Measurements from ENCODE around the gene PPP1R27.
"Not testable (repeated sequence)": the region's sequence is repeated elsewhere in the genome, so short reads cannot be mapped to it uniquely, and the experiment has no call there.

PPP1R27 gene

DNA sequence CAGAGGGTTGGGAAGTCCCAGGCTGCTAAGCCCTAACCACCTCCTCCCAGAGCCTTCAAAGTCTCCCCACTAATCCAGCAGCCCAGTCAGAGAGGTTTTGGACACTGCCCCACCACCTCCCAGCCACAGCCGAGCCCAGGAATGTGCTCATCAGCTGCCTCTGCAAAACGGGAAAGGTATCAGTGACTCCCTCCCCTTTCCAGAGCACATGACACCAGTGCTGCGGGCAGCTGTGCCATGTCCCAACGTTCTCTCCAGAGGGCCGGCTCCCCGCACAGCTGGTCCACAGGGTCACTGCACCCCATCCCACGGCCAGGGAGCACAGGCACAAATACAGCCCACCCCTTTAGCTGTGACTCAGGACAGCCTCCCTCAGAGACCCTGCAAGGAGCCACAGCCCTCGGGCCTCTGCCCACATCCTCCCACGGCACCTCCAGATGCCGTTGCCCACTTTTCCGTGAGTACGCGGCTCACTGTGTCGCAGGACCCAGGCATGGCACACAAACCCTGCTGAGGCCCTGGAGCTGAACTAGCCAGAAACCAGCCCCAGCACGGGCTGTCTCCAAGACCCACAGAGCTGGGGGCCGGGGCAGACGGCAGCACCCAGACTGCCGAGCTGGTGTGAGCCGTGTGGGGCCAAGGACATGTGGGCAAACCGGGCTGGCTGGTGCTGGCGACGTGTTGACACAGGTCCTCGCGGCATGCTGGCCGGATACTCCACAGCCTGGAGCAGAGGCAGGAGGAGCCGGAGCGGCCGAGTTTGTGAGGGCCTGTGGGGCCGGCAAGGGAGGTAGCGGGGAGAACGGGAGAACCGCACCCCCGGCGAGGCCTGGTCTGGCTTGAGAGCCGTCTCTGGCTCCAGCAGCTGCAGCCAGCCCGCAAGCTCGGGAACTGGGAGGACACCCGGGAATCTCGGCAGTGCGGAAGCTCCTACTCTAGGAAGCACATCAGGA is 6.3 kb upstream of the PPP1R27 start:
- DNase-seq = no peak

DNA sequence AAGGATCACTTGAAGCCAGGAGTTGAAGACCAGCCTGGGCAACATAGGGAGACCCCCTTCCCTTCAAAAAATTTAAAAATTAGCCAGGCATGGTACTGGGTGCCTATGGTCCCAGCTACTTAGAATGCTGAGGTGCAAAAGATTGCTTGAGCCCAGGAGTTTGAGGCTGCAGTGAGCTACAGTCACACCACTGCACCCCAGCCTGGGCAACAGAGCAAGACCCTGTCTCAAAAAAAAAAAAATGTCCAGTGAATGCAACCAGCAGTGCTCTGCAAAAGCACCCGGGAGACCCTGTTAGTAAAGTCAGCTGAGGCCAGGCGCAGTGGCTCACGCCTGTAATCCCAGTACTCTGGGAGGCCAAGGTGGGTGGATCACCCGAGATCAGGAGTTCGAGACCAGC is 5.2 kb upstream of the PPP1R27 start:
- not testable (repeated sequence) for DNase-seq

DNA sequence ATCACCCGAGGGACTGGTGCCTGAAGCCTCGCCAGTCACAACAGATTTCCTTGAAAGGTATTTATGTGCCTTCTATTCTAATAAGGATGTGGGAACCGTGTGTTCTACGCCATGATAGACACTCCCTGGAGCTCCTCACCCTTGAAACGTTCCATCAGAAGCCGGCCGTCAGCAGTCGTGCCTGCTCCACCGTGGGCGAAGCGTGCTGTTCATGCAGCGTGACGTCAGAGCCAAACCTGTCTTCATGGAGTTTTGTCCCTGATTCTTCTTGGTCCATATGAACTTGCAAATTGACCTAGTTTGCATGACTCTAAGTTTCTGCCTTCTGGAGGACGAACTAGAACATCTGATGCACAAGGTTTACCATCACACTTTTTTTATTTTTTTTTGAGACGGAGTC is 4.5 kb upstream of the PPP1R27 start:
- DNase-seq = no peak

DNA sequence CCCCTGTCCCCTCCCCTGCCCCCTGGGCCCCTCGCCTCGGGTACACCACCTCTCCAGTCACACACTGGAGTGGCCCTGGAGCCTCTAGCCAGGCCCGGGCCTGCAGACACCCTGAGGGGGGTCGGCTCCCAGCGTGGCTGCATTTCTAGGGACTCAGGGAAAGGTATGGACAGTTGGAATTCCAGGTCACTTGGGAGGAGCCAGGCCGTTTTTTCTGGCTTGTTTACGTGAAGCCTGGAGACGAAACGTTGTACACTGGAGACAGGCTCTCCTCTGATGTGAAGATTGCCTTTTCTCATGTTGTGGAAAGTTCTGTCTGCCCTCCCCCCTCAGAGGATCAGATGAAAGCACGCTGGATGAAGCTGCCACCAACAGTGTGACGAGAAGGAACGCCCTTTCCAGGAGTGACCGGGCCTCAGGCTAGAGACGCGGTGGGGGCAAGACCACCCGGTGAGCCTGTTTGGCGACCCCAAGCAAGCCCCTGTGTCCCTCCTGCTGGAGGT is 4.0 kb upstream of the PPP1R27 start:
- DNase-seq = no peak

DNA sequence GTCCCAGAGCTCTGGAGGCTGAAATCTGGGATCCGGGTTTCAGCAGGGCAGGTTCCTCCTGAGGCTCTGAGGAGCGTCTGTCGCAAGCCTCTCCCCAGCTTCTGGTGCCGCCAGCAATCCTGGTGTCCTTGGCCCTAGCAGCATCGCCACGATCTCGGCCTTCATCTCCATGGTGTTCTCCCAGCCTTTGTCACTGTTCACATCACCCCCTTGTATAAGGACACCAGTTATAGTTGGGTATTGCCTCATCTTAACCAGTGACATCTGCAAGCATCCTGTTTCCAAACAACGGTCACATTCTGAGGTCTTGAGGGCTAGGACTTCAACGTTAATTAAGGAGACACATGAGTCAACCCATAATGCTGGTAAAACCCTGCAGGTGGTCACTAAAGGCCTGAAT is 2.8 kb upstream of the PPP1R27 start:
- DNase-seq = no peak

DNA sequence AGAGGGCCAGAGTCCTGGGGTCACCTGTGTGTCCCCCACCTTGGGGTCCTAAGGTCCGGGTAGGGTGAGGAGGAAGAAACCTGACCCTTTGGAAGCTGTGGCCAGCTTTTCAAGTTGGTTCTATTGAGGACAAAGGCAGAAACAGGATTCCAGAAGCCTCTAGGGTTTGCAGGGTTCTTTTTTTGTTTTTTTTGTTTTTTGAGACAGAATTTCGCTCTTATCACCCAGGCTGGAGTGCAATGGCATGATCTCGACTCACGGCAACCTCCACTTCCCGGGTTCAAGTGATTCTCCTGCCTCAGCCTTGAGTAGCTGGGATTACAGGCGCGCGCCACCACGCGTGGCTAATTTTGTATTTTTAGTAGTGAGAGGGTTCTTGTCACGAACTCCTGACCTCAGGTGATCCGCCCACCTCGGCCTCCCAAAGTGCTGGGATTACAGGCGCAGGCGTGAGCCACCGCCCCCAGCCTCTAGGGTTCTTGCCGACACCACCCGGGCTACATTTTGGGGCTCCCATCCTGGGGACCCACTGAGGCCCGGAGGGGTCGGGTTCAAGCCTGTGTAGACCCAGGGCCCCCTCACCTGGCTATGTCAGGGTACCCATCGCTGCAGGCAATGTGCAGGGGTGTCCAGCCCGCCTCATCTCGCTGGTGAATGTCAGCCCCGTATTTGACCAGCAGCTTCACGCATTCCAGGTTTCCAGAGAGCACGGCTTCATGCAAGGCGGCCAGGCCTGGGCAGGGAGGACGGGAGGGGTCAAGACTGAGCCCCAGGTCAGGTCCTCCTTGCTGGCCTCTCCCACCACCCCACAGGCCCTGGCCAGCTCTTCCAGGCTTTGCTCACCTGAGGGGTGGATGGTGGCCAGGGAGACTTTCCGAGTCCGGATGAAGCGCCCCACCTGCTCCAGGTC is 674 bp downstream of the PPP1R27 start:
- no peak for DNase-seq

DNA sequence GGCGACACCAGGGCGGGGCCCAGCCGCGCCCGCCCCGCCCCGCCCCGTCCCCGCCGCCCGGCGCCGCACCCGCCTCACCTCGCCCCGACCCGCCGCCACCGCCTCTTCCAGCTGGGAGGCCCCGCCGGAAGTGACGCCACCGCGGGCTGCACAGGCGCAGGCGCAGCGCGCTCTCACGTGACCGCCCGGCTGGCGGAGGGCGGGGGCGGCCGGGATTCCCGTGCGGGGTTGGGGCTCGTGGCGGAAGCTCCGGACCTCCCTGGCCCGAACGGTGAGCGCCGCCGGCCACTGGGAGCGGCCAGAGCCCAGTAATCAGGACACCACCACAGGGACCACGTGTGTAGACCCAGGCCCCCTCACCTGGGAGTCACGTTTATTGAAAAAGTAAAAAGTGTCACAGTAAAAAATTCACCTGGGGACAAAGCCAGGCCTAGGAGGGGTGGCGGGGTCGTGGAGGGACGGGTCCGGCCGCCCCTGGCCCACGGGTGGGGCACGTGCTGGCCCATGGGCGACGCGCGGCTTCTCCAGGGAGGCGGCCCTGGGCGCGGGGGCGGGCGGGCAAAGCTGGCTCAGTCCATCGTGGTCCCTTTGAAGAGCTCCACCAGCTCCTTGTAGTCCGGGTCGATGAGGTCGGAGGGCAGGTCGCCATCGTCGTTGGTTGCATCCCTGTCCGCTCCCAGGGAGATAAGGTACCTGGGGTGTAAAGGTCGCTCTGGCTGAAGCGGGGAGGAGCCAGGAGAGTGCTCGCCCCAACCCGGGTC is 1.5 kb downstream of the PPP1R27 start, which contains the start of gene MCRIP1:
Gene MCRIP1 (minus strand): TSS at position 132 of the 761 bp plus-strand sequence. CDS start 8,785 bp downstream, outside the sequence.
- DNase-seq = peak; percentile 91

DNA sequence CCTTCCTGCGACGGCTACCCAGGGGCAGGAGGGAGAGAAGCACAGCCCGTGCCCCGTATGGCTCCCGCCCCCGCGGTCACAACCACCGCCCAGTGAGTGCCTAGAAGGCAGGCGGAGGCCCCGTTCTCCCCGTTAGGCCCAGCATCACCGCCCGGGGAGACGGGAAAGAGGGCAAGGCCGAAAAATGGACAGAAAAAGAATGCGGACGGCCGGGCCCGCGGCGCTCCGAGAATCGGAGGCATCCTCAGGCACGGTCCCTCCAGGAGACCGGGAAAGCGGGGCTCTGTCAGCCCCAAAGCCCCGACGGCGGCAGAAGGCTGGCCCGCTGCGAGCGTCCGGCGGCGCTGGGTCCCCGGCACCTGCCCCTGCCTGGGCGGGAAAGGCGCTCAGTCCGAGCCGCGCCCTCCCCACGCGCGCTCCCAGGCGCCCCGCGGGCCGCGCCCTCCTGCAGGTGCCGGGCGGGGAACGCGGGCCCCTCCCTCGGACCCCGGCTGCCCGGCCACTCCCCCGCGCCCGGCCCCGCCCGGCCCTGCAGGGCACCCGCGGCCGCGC is 2.2 kb downstream of the PPP1R27 start:
- DNase-seq = no peak

DNA sequence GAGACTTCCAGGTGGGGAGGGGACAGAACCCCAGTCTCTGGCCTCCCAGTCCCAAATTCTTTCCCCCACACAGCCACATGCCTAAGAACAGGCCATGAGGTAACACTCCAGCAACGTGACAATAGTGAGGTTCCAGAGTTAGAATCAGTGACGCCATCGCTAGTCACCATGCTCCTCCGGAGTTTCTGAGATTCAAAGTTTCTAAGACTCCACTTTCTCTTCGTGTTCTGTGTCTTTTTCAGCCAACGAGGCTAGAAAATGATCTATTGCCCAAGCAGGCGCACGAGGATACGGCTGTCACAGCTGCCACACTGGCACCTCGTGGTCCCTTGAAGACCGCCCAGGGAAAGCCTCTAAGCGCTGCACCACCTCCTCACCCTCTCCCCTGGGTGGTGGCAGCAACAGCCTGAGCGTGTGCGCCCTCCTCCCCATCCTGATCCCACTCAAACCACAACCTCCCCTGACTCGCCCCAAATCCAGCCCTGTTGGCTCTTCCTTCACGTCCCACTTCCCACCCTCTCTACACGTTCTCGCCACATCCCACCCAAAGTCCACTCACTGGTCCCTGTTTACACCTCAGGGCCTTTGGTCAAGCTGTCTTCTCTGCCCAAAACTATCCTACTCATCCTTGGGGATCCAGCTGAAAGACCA is 2.8 kb downstream of the PPP1R27 start:
- DNase-seq = no peak

DNA sequence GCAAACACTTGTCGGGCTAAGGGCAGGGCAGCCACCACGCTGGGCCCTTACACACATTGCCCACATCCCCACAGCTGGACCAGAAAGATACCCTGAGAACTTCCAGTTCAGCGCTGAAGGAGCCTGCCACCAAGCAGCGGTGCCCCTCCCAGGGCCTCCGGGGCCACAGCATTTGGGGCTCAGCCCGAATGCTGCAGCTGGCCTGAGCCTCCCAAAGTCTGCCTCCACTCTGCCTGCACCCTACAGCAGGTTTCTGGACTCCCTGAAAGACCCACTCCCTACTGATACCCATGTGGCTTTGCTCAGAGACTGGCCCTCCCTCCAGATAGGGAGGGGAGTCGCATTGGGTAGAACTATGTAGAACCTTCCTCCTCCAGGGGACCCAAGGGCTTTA is 3.3 kb downstream of the PPP1R27 start:
- DNase-seq = no peak

DNA sequence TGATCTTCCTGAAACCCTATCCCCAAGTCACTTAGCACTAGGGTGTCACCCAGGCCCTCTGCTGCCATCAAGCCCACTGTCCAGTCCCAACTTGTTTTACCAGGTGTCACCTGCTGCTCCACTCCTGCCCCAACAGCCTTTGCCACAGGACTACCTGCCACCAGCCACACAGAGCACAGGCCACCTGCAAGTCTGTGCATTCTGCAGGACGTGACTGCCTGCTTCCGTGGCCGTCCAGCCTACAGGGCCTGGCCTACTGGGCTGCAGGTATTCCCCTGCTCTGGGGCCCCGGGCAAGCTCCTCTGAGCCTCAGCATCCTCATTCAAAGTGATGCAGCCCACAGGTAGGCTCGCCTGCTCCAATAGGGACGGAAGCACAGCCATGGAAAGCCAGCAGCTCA is 5.0 kb downstream of the PPP1R27 start:
- DNase-seq = no peak

DNA sequence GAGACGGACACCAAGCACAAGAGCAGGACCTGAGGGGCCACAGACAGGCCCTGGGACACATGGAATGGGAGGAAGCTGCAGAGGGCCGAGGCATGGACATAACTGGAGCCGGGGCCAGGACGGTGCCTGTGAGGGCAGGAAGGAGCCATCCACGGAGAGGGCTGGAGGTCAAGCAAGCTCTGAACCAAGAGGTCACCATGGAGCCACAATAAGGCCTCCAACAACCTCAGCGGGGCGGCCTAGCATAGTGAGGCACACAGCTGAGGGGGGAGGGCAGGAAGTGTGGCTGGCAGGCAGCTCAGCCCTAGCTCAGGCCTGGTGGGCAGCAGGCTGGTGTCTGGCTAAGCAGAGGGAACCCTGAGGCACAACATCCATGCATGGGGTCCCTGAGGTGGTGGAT is 6.2 kb downstream of the PPP1R27 start:
- DNase-seq = no peak

DNA sequence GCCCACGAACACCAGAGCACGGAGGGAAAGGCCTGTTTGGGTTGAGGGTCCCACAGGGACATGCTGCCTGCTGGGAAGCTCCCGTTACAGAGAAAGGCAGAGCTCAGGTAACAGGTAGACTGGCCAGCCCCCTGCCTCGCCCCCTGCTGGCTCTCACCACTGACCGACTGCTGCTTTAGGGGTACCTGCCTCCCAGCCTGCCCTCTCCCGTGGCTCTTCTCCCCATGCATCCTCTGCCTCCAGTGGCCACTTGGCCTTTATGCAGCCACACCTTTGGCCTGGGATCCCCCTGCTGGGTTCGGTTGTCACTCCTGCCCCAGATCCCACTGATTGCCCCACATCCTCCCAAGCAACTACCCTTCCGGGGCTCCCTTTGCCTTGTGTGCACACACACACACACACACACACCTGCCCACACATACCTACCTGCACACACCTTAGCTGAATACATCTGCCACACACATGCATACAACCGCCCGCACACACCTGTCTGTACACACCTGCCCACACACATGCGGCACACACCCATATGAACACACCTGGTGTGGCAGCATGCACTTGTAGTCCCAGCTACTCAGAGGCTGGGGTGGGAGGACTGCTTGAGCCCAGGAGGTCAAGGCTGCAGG is 8.9 kb downstream of the PPP1R27 start:
- no peak for DNase-seq

DNA sequence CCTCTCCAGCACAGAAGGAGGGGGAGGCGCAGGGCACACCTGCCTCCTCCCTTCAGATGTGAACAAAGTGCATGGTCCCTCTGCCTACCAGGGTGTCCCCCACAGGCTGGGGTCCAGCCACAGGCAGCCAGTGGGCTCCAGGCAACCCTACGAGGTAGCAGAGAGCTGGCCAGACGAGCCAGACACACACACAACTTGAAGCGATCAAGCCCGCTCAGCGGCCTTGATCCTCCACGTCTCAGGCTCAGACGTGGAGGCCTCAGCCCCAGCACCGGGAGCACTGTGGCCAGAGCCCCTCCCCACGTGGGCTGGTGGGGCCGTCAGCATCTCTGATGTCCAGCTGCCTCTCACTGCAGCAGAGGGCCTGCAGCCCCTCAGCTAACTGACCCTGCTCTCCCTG is 10.3 kb downstream of the PPP1R27 start:
- no peak for DNase-seq

DNA sequence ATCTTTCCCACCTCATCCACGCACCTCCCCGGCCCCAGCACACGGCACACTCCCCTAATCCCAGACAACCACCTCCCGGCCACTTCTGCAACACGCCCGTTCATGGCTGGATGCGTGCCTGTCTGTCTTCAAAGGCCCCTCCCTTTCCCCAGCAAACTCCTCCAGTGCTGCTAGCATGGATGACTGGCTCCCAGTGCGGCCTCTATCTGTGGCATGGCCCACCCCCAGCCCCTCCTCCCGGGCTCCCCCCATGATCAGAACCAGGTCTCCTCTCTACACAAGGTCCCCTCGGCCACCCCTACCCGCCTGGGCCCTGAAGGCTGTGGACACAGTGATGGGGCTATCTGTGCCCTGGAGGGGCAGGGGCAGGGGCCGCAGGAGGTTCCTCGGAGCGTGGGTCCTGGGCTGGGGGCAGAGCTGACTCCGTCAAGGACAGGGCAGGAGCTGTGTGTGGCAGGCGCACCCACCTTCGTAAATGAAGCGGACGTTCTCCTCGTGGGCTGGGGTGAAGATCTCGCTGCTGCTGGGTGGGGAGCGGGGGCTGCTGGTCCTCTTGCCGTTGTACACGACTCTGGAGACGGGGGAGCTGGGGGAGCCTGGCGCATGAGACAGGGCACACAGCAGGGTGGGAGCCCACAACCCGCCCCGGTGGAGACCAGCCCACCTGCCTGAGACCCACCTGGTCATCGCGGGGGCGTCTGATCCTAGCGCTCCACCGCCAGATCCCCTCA is 10.9 kb downstream of the PPP1R27 start:
- no peak for DNase-seq

DNA sequence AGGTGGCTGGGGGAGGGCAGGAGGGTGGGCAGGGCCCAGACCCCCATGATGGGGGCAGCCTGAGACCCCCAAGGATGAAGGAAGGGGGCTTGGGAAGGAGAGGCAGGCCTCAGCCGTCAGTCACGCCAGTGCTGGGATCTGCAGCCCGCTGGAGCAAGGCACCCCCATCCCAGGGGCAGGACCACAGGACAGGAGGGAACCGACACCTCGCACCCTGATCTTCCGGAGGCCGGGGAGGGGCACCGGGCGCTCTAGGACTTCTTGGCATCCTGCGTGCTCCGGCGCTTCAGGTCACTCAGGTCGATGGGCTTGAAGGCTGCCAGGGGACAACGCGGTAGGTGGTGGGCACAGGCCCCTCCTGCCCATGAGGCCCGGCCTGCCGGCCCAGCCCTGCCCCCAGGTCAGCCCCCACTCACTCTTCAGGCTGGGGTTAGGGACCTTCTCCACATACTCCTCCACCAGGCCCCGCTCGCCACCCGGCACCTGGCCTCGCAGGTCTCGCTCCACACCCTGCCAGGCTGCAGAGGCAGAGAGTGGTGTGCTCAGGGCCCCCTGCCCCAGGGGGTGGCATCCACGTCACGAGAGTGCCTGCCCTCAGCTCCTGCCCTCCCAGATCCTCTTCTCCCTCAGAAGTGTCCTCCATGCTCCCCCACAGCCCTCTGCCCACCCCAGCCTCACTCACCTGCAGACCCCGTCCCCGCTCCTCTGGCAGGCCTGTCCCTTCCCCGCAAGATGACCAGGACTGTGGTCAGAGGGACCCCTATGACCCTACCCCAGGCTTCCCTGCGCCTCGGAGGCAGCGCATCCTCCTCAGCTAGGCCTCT is 11.6 kb downstream of the PPP1R27 start:
- no peak for DNase-seq

DNA sequence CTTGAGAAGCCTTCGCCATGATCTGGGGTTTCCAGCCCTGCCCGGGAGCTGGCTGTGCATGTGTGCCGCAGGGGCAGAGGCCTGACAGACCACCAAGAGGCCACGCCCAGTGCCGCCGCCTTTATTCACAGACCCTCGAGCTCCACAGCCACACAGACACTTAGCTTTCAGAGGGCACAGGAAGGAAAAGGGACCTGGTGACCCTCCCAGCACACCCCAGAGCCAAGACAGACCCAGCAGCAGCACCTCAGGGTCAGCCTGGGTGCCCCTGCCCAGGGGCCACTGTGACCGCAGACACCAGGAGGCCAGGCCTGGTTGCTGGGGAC is 12.6 kb downstream of the PPP1R27 start:
- DNase-seq = no peak

DNA sequence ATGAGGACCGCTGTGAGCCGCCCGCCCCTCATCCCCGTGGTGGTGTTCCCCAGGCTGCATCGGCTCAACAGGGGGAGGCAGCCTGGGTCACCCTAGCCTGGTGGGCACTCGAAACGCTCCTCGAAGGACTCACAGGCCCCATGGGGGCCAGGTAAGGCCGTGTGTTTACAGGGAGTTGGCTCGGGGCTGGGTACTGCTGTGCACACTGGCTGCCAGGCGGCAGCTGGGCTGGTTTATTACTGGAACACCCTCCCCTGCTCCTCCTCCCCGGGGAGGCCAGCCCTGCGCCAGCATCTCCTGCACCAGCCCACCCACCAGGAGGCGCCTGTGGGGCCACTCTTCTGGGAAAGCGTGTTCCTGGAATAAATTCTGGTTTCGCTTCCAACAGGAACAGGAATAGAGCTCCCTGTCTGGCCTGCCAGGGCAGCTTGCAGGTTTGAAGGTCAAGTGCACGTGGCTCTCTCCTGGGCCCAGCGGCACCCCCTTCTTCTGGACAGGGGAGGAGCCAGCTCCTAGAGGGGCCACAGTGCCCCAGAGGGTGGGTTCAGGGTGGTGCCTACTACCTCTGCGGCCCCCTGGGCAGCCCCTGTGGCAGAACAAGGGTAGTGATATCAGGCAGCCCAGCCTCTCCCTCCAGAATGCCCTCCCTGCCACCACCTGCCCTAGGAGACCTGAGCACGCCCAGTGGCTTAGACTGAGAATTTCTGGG is 13.1 kb downstream of the PPP1R27 start:
- no peak for DNase-seq

DNA sequence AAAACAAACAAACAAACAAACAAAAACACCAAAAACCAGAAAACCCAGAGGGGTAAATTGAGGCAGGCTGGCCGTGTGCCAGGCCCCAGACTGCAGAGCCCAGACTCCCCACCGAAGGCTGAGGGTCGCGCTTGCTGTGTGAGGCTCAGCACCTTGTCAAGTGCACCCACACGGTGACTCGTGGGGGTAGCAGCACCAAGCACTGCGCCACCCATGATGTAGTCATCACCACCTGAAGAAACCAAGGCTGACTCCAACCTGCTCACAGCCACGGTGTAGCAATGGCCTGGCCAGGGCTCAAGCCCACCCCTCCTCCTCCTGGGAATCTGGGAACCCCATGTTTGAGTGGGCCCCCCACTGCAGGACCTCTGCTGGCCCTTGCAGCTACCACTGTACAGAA is 13.7 kb downstream of the PPP1R27 start:
- DNase-seq = no peak

Measured in amniotic stem cell (primary cell).